ENCODE results near the gene EFNA5. TPM values are rescaled to one million over a fixed set of nuclear protein-coding genes. Genes with fewer than 3 reads are reported as not detected.

The EFNA5 gene
- total and polyA plus RNA-seq, 4 donors = 0.14 to 0.93 (median 0.54) TPM

GRCh38 chr5:107631805-107632362 lies 38.9 kb downstream of the EFNA5 start:
- no peak overlapping the region for H3K27ac ChIP-seq (ENCODE audit: low read depth in 1 of 2, low read length in 2 of 2)
- no peaks in the 10 kb centered on the region for H3K4me1 ChIP-seq (ENCODE audit: control insufficient read depth in 4 of 4, insufficient read depth in 4 of 4, low read length in 3 of 4)
- H3K27me3 ChIP-seq (ENCODE audit: control insufficient read depth in 4 of 4, insufficient read depth in 4 of 4, low read length in 3 of 4) = no peaks in the 10 kb centered on the region
- no peak for DNase-seq (ENCODE audit: low spot score)
- no peak overlapping the region for H3K4me3 ChIP-seq (ENCODE audit: low read depth in 1 of 3, low read length in 3 of 3)
- no peak overlapping the region for H3K9ac ChIP-seq (ENCODE audit: low read depth in 1 of 2, low read length in 2 of 2)
- no peaks in the 10 kb centered on the region for H3K9me3 ChIP-seq (ENCODE audit: control insufficient read depth in 4 of 4, low read length in 3 of 4)
- TF ChIP-seq, protein P1, sequence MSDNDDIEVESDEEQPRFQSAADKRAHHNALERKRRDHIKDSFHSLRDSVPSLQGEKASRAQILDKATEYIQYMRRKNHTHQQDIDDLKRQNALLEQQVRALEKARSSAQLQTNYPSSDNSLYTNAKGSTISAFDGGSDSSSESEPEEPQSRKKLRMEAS (IDR thresholded peaks at IDR 0.05) = no peak
- TF ChIP-seq FOXA1 (IDR thresholded peaks at IDR 0.05) = no peak
- TF ChIP-seq, protein P2, sequence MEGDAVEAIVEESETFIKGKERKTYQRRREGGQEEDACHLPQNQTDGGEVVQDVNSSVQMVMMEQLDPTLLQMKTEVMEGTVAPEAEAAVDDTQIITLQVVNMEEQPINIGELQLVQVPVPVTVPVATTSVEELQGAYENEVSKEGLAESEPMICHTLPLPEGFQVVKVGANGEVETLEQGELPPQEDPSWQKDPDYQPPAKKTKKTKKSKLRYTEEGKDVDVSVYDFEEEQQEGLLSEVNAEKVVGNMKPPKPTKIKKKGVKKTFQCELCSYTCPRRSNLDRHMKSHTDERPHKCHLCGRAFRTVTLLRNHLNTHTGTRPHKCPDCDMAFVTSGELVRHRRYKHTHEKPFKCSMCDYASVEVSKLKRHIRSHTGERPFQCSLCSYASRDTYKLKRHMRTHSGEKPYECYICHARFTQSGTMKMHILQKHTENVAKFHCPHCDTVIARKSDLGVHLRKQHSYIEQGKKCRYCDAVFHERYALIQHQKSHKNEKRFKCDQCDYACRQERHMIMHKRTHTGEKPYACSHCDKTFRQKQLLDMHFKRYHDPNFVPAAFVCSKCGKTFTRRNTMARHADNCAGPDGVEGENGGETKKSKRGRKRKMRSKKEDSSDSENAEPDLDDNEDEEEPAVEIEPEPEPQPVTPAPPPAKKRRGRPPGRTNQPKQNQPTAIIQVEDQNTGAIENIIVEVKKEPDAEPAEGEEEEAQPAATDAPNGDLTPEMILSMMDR (IDR thresholded peaks at IDR 0.05; ENCODE audit: low read depth, low read length, missing input control) = no peak
- no peak for TF ChIP-seq RXRA (IDR thresholded peaks at IDR 0.05)
- no peak for TF ChIP-seq TAF1 (conservative IDR thresholded peaks at IDR 0.05)
- no peaks in the 10 kb centered on the region for H3K36me3 ChIP-seq (ENCODE audit: control insufficient read depth in 4 of 4, insufficient read depth in 3 of 4, low read depth in 1 of 4, low read length in 3 of 4)
- WGBS = 85% methylated on average over 4 of the region's 4 CpGs

DNA sequence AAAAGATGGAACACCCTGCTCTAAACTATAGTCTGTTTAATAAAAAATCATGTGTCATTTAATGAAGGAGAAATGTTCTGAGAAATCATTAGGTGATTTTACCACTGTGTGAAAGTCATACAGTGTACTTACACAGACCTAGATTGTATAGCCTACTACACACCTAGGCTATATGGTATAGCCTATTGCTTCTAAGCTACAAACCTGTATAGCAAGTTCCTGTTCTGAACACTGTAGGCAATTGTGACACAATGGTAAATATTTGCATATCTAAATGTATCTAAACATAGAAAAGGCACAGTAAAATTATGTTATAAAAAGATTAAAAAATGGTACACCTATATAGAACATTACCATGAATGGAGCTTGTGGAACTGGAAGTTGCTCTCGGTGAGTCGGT lies 40.6 kb downstream of the EFNA5 start:
- no peak for DNase-seq (ENCODE audit: low spot score)
- no peaks in the 10 kb centered on the region for H3K36me3 ChIP-seq (ENCODE audit: control insufficient read depth in 4 of 4, insufficient read depth in 3 of 4, low read depth in 1 of 4, low read length in 3 of 4)
- WGBS = 93% methylated on average over 2 of the region's 2 CpGs
- no peaks in the 10 kb centered on the region for H3K4me1 ChIP-seq (ENCODE audit: control insufficient read depth in 4 of 4, insufficient read depth in 4 of 4, low read length in 3 of 4)
- H3K9ac ChIP-seq (ENCODE audit: low read depth in 1 of 2, low read length in 2 of 2) = no peak overlapping the region
- TF ChIP-seq, protein P1 (IDR thresholded peaks at IDR 0.05) = no peak
- TF ChIP-seq HNF4G (IDR thresholded peaks at IDR 0.05) (no peak), SP1 (IDR thresholded peaks at IDR 0.05) (no peak), JUND (IDR thresholded peaks at IDR 0.05) (no peak), FOXA2 (IDR thresholded peaks at IDR 0.05) (no peak), NR2F2 (IDR thresholded peaks at IDR 0.05) (no peak), GABPA (IDR thresholded peaks at IDR 0.05 in 1 of 2, conservative IDR thresholded peaks at IDR 0.05 in 1 of 2) (no peak), EGR1 (IDR thresholded peaks at IDR 0.05; ENCODE audit: low read depth in 2 of 2) (no peak), HNF4A (conservative IDR thresholded peaks at IDR 0.05) (no peak), RAD21 (IDR thresholded peaks at IDR 0.05) (no peak), TAF1 (conservative IDR thresholded peaks at IDR 0.05) (no peak), RXRA (IDR thresholded peaks at IDR 0.05) (no peak), YY1 (IDR thresholded peaks at IDR 0.05) (no peak)
- TF ChIP-seq, protein P3, sequence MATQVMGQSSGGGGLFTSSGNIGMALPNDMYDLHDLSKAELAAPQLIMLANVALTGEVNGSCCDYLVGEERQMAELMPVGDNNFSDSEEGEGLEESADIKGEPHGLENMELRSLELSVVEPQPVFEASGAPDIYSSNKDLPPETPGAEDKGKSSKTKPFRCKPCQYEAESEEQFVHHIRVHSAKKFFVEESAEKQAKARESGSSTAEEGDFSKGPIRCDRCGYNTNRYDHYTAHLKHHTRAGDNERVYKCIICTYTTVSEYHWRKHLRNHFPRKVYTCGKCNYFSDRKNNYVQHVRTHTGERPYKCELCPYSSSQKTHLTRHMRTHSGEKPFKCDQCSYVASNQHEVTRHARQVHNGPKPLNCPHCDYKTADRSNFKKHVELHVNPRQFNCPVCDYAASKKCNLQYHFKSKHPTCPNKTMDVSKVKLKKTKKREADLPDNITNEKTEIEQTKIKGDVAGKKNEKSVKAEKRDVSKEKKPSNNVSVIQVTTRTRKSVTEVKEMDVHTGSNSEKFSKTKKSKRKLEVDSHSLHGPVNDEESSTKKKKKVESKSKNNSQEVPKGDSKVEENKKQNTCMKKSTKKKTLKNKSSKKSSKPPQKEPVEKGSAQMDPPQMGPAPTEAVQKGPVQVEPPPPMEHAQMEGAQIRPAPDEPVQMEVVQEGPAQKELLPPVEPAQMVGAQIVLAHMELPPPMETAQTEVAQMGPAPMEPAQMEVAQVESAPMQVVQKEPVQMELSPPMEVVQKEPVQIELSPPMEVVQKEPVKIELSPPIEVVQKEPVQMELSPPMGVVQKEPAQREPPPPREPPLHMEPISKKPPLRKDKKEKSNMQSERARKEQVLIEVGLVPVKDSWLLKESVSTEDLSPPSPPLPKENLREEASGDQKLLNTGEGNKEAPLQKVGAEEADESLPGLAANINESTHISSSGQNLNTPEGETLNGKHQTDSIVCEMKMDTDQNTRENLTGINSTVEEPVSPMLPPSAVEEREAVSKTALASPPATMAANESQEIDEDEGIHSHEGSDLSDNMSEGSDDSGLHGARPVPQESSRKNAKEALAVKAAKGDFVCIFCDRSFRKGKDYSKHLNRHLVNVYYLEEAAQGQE (IDR thresholded peaks at IDR 0.05) = no peak
- TF ChIP-seq, protein P2 (IDR thresholded peaks at IDR 0.05; ENCODE audit: low read depth, low read length, missing input control) = no peak
- no peak overlapping the region for H3K4me3 ChIP-seq (ENCODE audit: low read depth in 1 of 3, low read length in 3 of 3)
- no peak overlapping the region for H3K27ac ChIP-seq (ENCODE audit: low read depth in 1 of 2, low read length in 2 of 2)
- no peaks in the 10 kb centered on the region for H3K27me3 ChIP-seq (ENCODE audit: control insufficient read depth in 4 of 4, insufficient read depth in 4 of 4, low read length in 3 of 4)
- H3K9me3 ChIP-seq (ENCODE audit: control insufficient read depth in 4 of 4, low read length in 3 of 4) = no peaks in the 10 kb centered on the region

Measured in liver (tissue), 9 donors.